ENCODE results near the gene DHCR24.
"Not testable (repeated sequence)": the region's sequence is repeated elsewhere in the genome, so short reads cannot be mapped to it uniquely, and the experiment has no call there.

The DHCR24 gene

DNA sequence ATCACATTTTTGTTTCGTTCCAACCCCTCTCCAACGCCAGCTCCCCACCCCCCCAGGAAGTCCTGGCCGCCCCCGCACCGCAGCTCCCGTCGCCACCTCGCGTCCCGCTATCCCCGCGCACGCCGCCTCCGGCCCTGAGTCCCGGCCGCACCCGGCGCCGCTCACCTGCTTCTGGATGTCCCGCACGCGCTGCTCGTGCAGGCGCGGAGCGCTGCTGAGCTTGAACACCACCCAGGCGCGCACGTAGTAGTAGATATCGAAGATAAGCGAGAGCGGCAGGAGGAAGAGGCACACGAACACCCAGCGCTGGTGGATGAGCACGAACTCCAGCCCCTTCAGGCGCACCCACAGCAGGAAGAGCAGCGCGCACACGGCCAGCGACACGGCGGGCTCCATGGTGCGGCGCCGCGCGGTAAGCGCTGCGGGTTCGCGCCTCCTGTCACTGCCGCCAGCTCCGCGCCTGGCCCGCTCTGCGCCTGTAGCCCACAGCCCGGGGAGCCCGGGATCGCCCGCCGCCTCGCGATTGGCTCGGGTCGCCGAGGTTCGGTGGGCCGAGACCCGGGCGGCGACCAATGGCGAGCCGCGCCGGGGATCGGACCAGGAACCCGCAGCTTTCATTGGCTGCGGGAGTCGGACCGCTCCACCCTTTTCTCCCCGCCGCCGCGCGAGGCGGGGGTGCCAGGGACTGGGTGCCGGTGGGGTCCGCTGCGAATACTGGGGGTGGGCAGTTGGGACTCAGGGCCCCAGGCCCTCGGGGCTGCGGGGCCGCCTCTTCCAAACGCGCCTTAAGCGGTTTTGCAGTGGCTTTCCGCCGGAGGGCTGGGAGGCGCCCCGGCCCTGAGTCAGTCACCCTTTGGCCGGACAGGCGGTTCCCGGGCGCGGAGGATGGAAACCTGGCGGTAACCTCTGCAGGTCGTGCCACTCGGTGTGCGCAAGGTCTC is at the start of gene DHCR24:
DHCR24 (minus strand) TSS at position 472 of the 941 bp plus-strand sequence; CDS start at position 396, 76 bp downstream.
- DNase-seq: peak; percentile 84

- DNase-seq: no peak
Observed at GRCh38 chr1:54936791-54937190, 49.8 kb upstream of the DHCR24 start.

DNA sequence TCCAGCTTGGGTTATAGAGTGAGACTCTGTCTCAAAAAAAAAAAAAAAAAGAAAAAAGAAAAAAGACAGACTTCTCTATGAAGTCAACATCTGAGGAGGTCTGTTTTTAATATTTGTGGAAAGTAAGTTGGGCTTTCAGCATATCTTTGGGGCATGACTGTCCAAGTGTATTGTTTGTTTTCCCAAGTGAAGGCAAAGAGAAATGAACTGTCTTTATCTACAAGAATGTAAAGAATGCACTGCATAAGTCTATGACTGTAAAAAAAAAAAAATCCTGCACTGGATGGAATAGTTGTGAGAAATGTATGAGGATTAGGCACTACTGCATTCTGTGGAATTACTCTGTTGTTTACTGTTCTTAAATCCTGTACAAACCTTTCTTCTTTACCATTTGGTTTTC is 47.9 kb upstream of the DHCR24 start:
- DNase-seq: peak; percentile 97

GRCh38 chr1:54934081-54934480 is 47.1 kb upstream of the DHCR24 start:
- DNase-seq: not testable (repeated sequence)

GRCh38 chr1:54931275-54931840 is 44.4 kb upstream of the DHCR24 start:
- no peak for DNase-seq

GRCh38 chr1:54929700-54930099 is 42.7 kb upstream of the DHCR24 start:
- DNase-seq: no peak

- no peak for DNase-seq
Observed at GRCh38 chr1:54928327-54928726, 41.3 kb upstream of the DHCR24 start.

DNA sequence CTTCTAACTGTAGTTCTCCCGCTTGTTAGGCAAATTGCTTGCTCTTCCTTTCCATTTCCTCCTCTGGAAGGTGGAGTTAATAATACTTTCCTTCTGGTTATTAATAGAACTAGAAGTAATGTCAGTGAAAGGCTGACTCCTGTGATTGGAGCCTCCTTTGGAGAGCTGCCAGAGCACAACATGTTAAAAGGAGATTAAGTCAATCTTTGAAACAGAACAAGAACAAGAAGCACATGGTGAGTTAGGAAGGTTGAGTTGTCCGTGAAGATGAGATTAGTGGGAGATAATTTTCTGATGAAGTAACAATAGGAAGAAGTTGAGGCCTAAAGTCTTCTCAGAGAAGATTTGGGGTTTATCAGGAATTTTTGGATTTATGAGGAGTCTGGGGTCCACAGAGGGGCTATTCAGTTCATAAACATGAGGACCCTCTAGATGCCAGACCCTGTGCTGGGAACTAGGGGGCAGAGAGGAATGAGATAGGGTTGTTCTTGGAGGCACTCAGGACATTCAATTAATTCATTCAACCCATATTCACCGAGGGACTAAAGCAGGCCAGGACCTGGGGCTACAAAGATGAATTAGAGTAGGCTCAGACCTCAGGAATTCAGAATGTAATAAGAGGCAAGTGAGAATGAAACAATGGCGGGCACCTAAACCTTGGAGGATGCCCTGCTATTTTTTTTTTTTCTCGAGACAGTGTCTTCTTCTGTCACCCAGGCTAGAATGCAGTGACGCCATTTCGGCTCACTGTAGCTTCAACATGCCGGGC is 40.7 kb upstream of the DHCR24 start:
- peak; percentile 80 for DNase-seq

GRCh38 chr1:54926970-54927369 is 40.0 kb upstream of the DHCR24 start:
- DNase-seq: peak; percentile 27

DNA sequence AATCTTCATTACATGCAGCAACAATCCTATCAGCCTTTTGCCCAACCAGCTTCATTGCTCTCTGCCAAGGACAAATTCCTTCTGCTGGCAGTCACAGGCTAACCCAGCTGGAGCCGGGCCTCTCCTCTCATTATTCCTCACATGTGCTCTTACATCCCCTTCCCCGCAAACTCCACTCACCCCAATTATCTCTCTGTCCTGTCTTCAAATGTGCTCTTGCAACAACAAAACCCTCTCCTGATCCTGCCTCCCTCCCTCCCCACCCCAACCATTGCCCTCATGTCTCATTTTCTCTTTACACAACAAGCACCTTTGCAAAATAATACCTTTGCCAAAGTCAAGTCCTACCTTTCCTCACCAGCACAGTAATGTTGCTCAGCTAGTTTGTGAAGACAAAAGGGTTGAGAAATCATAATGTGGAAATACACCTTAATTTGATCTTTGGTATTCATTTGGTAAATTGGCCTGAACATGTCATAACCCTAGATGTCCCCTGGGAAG is 36.0 kb upstream of the DHCR24 start:
- peak; percentile 28 for DNase-seq

DNA sequence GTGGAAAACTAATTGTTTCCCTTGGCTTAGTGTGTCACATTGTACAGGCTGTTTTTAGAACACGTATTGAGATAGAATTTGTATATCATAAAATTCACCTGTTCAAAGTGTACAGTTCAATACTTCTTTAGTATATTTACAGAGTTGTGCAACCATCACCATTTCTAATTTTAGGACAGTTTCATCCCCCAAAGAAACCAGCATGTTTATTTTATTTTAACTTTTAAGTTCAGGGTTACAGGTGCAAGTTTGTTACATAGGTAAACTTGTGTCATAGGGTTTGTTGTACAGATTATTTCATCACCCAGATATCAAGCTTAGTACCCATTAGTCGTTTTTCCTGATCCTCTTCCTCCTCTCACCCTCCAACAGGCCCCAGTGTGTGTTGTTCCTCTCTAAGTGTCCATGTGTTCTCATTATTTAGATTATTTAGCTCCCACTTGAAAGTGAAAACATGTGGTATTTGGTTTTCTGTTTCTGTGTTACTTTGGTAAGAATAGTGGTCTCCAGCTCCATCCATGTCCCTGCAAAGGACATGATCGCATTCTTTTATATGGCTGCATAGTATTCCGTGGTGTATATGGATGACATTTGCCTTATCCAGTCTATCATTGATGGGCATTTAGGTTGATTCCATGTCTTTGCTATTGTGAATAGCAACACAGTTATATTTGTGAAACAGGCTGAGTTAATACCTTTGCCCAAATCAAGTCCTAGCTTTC is 35.2 kb upstream of the DHCR24 start:
- no peak for DNase-seq

GRCh38 chr1:54919367-54920359 is 32.7 kb upstream of the DHCR24 start:
- DNase-seq: no peak

- not testable (repeated sequence) for DNase-seq
Observed at GRCh38 chr1:54911076-54911475, 24.1 kb upstream of the DHCR24 start.

DNA sequence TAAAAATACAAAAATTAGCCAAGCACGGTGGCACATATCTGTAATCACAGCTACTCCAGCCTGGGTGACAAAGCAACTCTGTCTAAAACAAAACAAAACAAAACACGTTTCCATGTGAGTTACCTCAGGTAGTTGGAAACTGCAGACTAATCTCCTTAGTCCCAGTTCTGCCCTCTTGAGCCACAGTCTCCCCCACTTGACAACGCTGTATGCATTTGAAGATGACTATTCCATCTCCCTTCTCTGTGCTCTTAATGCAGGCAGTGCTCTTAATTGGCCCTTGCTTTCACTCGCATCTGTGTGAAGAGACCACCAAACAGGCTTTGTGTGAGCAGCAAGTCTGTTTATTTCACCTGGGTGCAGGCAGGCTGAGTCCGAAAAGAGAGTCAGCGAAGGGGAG is 19.6 kb upstream of the DHCR24 start:
- no peak for DNase-seq

DNA sequence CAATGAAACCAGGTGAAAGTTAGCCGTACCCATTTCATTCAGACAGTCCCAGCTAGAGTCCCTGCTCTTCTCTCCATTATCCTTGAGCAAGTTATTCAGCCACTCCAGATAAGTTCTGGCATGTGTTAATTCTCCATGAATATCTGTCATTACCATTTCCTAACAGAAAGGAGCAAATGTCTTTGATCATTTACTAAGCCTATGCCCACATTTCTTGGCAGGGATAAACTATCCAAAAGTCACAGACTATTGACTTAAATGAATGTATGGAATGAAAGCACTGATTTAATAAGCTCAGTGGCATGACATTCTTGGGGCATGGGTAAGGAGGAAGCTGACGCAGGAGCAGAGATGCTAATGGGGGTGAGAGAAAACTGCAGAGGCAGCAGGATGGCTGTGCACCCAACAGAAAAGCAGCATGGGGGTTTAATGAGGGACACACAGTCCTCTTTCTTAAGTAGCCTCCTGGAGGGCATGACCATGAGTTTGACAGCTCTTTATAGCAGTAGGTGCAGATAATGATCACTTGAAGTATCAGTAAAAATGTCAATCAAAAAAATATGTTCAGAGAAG is 17.6 kb upstream of the DHCR24 start:
- peak; percentile 91 for DNase-seq

- DNase-seq: no peak
Observed at GRCh38 chr1:54894271-54894670, 7.3 kb upstream of the DHCR24 start.

GRCh38 chr1:54892586-54892985 is 5.6 kb upstream of the DHCR24 start:
- no peak for DNase-seq

DNA sequence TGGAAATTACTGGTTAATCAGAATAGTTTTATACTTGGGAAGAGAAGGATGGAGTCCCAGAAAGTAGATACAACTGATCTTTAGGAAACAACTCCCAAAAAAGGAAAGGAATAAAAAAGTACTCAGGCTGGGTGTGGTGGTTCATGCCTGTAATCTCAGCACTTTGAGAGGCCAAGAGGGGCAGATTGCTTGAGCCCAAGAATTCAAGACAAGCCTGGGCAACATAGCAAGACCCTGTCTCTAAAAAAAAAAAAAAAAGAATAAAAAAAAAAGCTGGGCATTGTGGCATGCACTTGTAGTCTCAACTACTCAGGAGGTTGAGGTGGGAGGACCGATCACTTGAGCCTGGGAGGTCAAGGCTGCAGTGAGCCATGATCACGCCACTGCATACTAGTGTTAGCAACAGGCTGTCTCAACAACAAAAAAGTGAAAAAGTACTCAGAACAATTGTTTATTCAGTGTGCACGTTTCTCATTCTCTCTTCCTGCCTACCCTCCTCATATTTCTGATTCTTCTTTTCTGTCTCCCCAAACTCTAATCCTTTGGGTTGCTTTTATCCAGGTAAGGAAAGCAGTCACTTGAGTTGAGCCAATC is 2.2 kb upstream of the DHCR24 start:
- DNase-seq: no peak

- DNase-seq: no peak
Observed at GRCh38 chr1:54888080-54888733, 1.2 kb upstream of the DHCR24 start.

DNA sequence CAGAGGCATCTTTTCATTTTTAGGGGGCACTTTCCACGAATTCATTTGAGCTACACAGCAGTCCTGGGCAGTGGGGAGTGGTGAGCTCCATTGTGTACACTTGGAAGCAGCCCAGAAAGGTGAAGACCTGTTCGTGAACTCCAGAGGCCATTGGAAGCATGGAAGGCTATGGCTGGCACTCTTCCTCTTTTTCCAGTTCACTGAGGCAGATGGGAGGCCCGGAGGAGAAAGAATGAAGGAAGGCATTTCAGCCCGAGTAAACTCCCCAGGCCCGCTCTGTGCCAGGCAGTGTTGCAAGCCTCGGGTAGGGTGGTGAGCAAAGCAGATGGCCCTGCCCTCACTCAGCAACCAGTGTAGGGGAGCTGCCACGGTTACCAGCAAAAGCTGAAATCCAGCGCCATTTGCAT is 673 bp upstream of the DHCR24 start:
- DNase-seq: no peak

Measured in fibroblast of skin of right quadriceps (primary cell).